ENCODE data around the gene PACSIN2. TPM values are rescaled to one million over a fixed set of nuclear protein-coding genes. Genes with fewer than 3 reads are reported as not detected.
A peak's percentile ranks its signal among the peaks of the same experiment; 100 is the strongest.

The PACSIN2 gene
- total and polyA plus RNA-seq, 2 of the 13 experiments (the other 11 are each of a cell fraction or from before 2014, with no cell fraction given) = 54.1 to 68.8 TPM

- TF ChIP-seq, protein P1, sequence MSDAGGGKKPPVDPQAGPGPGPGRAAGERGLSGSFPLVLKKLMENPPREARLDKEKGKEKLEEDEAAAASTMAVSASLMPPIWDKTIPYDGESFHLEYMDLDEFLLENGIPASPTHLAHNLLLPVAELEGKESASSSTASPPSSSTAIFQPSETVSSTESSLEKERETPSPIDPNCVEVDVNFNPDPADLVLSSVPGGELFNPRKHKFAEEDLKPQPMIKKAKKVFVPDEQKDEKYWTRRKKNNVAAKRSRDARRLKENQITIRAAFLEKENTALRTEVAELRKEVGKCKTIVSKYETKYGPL (CRISPR knock-in tag; IDR thresholded peaks at IDR 0.05) = no peak
- TF ChIP-seq MBD4 (IDR thresholded peaks at IDR 0.05; ENCODE audit: borderline replicate concordance, low read length) (no peak), PHF5A (CRISPR knock-in tag; IDR thresholded peaks at IDR 0.05; ENCODE audit: low read depth, unreplicated experiment) (no peak), RAD21 (CRISPR knock-in tag; IDR thresholded peaks at IDR 0.05) (peak; percentile 78), NCOR1 (IDR thresholded peaks at IDR 0.05; ENCODE audit: borderline replicate concordance, low read length) (no peak), GATAD2A (CRISPR knock-in tag; IDR thresholded peaks at IDR 0.05) (peak; percentile 39; the same call in 1 of the 2 replicates)
Measured at GRCh38 chr22:43050995-43051394, 36.0 kb upstream of the PACSIN2 start (continued).

GRCh38 chr22:43047605-43048004 is 32.7 kb upstream of the PACSIN2 start:
- intact Hi-C loops (cut with micrococcal nuclease; ENCODE audit: unreplicated experiment) = no loop called here
- TF ChIP-seq FOXK2 (IDR thresholded peaks at IDR 0.05) (0 out of 2 replicates have a peak, but pooled peaks have one; percentile 42), PHF21A (CRISPR knock-in tag; IDR thresholded peaks at IDR 0.05) (peak; percentile 35; the same call in 1 of the 2 replicates), SOX6 (IDR thresholded peaks at IDR 0.05) (no peak), SOX6 (CRISPR knock-in tag; IDR thresholded peaks at IDR 0.05) (peak; percentile 54), LCORL (IDR thresholded peaks at IDR 0.05) (no peak), LCORL (CRISPR knock-in tag; IDR thresholded peaks at IDR 0.05) (peak; percentile 90), ZNF549 (CRISPR knock-in tag; IDR thresholded peaks at IDR 0.05) (no peak), SETDB1 (CRISPR knock-in tag; IDR thresholded peaks at IDR 0.05; ENCODE audit: borderline replicate concordance) (no peak), GTF3A (CRISPR knock-in tag; conservative IDR thresholded peaks at IDR 0.05) (no peak), FOXP4 (CRISPR knock-in tag; IDR thresholded peaks at IDR 0.05) (0 out of 2 replicates have a peak, but pooled peaks have one; percentile 37), HDAC2 (CRISPR knock-in tag; IDR thresholded peaks at IDR 0.05) (no peak), ATAD3A (CRISPR knock-in tag; IDR thresholded peaks at IDR 0.05) (no peak), ZNF263 (CRISPR knock-in tag; IDR thresholded peaks at IDR 0.05) (no peak), ATF2 (CRISPR knock-in tag; IDR thresholded peaks at IDR 0.05) (no peak), ZBTB42 (CRISPR knock-in tag; IDR thresholded peaks at IDR 0.05) (no peak), RARA (CRISPR knock-in tag; IDR thresholded peaks at IDR 0.05) (peak; percentile 61; the same call in 1 of the 2 replicates)
- TF ChIP-seq, protein P2, sequence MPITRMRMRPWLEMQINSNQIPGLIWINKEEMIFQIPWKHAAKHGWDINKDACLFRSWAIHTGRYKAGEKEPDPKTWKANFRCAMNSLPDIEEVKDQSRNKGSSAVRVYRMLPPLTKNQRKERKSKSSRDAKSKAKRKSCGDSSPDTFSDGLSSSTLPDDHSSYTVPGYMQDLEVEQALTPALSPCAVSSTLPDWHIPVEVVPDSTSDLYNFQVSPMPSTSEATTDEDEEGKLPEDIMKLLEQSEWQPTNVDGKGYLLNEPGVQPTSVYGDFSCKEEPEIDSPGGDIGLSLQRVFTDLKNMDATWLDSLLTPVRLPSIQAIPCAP (CRISPR knock-in tag; IDR thresholded peaks at IDR 0.05; ENCODE audit: low read depth) = no peak

More at GRCh38 chr22:43047605-43048004, 32.7 kb upstream of the PACSIN2 start:
- H3K4me2 ChIP-seq (ENCODE audit: low read depth, low read length) = no peak overlapping the region
- FAIRE-seq (no peak), ATAC-seq (peak; percentile 52), DNase-seq (ENCODE audit: low spot score) (peak; percentile 78)
- ChIA-PET CTCF (ENCODE audit: low intra/inter-chr PET ratio, low total read pairs) (no interaction called here), POLR2A (interaction anchor here (1.2 kb wide), 1 partner anchor 53 kb away, joined by 6 read pairs; no protein-coding TSS in a partner anchor)
- no peak overlapping the region for H3K9ac ChIP-seq (ENCODE audit: insufficient read depth, low read depth, low read length)
- in situ Hi-C loops (cut with HindIII; ENCODE audit: extremely low pct_ligation_motif_present, low pct_unique_long_range_greater_than_20kb) = no loop called here
- no peaks in the 10 kb centered on the region for H3K9me3 ChIP-seq (ENCODE audit: low read length)
- no peaks in the 10 kb centered on the region for H3K27me3 ChIP-seq (ENCODE audit: control insufficient read depth in 1 of 2, insufficient read depth in 2 of 2, low read length in 2 of 2)
- no peak overlapping the region for H2AFZ ChIP-seq (ENCODE audit: low read length)
- no TSS peak for BruUV-seq (replicated peaks)
- H3K36me3 ChIP-seq (replicated peaks in 1 of 2; ENCODE audit: control insufficient read depth in 1 of 2, insufficient read depth in 2 of 2, low read length in 2 of 2) = no peaks in the 10 kb centered on the region
- H3K79me2 ChIP-seq (ENCODE audit: insufficient read depth, low read length) = no peaks in the 10 kb centered on the region
- no peak overlapping the region for H3K27ac ChIP-seq (ENCODE audit: extremely low read length, insufficient read depth, low read length)
- WGBS (ENCODE audit: low lambda C conversion rate) = 45% methylated on average over 2 of the region's 7 CpGs
- H3K4me3 ChIP-seq (replicated peaks in 1 of 3; ENCODE audit: insufficient read depth in 1 of 3, low read depth in 2 of 3, low read length in 3 of 3) = no peak overlapping the region
- H3K4me1 ChIP-seq (ENCODE audit: insufficient read depth, low read length) = peaks cover 32% of the 10 kb centered on the region
- H4K20me1 ChIP-seq (ENCODE audit: insufficient read depth, low read length) = no peaks in the 10 kb centered on the region
